Measurements from ENCODE around the gene MACROD2. TPM values are rescaled to one million over a fixed set of nuclear protein-coding genes. Genes with fewer than 3 reads are reported as not detected.

Gene MACROD2
- polyA plus RNA-seq, 1 donor from 2014 or later = 23.2 TPM

DNA sequence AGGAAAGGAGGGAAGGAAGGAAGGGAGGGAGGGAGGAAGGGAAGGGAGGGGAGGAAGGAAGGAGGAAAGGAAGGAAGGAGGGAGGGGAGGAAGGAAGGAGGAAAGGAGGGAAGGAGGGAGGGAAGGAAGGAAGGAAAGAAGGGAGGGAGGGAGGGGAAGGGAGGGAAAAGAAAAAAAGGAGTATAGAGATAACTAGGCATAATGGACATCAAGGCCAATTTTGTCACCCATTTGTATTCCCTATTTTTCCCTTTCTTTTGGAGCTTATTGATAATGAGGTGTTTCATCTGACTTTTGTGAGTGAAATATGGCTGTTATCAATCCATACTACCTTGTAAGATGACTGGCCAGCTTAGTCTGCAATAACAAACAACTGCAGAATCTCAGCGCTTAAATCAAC, 624.1 kb downstream of the MACROD2 start:
- H3K9me3 ChIP-seq (ENCODE audit: low read length) = no peaks in the 10 kb centered on the region
- no peaks in the 10 kb centered on the region for H3K27me3 ChIP-seq (ENCODE audit: insufficient read depth, low read depth, low read length)
- no peaks in the 10 kb centered on the region for H3F3A ChIP-seq (ENCODE audit: insufficient read depth, low read length, poor library complexity, severe bottlenecking)
- TF ChIP-seq EZH2 (IDR thresholded peaks at IDR 0.05; ENCODE audit: borderline replicate concordance, insufficient read depth, low read length, poor library complexity, severe bottlenecking) = no peak
- no peak for TF ChIP-seq POLR2AphosphoS5 (IDR thresholded peaks at IDR 0.05)
- no peak for TF ChIP-seq RAD21 (conservative IDR thresholded peaks at IDR 0.05)
- TF ChIP-seq SMC3 (conservative IDR thresholded peaks at IDR 0.05; ENCODE audit: poor library complexity) = no peak
- no peak for TF ChIP-seq MXI1 (conservative IDR thresholded peaks at IDR 0.05; ENCODE audit: poor library complexity, severe bottlenecking)
- no peak for TF ChIP-seq TAF1 (IDR thresholded peaks at IDR 0.05; ENCODE audit: low read depth)
- TF ChIP-seq EP300 (conservative IDR thresholded peaks at IDR 0.05; ENCODE audit: poor library complexity, severe bottlenecking) = no peak
- TF ChIP-seq, protein P1, sequence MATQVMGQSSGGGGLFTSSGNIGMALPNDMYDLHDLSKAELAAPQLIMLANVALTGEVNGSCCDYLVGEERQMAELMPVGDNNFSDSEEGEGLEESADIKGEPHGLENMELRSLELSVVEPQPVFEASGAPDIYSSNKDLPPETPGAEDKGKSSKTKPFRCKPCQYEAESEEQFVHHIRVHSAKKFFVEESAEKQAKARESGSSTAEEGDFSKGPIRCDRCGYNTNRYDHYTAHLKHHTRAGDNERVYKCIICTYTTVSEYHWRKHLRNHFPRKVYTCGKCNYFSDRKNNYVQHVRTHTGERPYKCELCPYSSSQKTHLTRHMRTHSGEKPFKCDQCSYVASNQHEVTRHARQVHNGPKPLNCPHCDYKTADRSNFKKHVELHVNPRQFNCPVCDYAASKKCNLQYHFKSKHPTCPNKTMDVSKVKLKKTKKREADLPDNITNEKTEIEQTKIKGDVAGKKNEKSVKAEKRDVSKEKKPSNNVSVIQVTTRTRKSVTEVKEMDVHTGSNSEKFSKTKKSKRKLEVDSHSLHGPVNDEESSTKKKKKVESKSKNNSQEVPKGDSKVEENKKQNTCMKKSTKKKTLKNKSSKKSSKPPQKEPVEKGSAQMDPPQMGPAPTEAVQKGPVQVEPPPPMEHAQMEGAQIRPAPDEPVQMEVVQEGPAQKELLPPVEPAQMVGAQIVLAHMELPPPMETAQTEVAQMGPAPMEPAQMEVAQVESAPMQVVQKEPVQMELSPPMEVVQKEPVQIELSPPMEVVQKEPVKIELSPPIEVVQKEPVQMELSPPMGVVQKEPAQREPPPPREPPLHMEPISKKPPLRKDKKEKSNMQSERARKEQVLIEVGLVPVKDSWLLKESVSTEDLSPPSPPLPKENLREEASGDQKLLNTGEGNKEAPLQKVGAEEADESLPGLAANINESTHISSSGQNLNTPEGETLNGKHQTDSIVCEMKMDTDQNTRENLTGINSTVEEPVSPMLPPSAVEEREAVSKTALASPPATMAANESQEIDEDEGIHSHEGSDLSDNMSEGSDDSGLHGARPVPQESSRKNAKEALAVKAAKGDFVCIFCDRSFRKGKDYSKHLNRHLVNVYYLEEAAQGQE (IDR thresholded peaks at IDR 0.05; ENCODE audit: borderline replicate concordance) = no peak
- TF ChIP-seq, protein P2, sequence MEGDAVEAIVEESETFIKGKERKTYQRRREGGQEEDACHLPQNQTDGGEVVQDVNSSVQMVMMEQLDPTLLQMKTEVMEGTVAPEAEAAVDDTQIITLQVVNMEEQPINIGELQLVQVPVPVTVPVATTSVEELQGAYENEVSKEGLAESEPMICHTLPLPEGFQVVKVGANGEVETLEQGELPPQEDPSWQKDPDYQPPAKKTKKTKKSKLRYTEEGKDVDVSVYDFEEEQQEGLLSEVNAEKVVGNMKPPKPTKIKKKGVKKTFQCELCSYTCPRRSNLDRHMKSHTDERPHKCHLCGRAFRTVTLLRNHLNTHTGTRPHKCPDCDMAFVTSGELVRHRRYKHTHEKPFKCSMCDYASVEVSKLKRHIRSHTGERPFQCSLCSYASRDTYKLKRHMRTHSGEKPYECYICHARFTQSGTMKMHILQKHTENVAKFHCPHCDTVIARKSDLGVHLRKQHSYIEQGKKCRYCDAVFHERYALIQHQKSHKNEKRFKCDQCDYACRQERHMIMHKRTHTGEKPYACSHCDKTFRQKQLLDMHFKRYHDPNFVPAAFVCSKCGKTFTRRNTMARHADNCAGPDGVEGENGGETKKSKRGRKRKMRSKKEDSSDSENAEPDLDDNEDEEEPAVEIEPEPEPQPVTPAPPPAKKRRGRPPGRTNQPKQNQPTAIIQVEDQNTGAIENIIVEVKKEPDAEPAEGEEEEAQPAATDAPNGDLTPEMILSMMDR (IDR thresholded peaks at IDR 0.05; ENCODE audit: poor library complexity, severe bottlenecking) = no peak
- H2AFZ ChIP-seq (ENCODE audit: low read depth, low read length) = no peak overlapping the region
- H3K79me2 ChIP-seq (replicated peaks; ENCODE audit: insufficient read depth, low read length) = no peaks in the 10 kb centered on the region
- no peak overlapping the region for H3K4me3 ChIP-seq (ENCODE audit: low read length)
- no peaks in the 10 kb centered on the region for H3K9me2 ChIP-seq (ENCODE audit: insufficient read depth, low read length)
- no peak overlapping the region for H3K4me2 ChIP-seq (ENCODE audit: low read length)
- H3K36me3 ChIP-seq (ENCODE audit: insufficient read depth, low read length) = no peaks in the 10 kb centered on the region
- H3K27ac ChIP-seq (ENCODE audit: low read length) = no peak overlapping the region
- no peaks in the 10 kb centered on the region for H4K20me1 ChIP-seq (ENCODE audit: insufficient read depth)
- no peak overlapping the region for H3K9ac ChIP-seq (ENCODE audit: low read length)

DNA sequence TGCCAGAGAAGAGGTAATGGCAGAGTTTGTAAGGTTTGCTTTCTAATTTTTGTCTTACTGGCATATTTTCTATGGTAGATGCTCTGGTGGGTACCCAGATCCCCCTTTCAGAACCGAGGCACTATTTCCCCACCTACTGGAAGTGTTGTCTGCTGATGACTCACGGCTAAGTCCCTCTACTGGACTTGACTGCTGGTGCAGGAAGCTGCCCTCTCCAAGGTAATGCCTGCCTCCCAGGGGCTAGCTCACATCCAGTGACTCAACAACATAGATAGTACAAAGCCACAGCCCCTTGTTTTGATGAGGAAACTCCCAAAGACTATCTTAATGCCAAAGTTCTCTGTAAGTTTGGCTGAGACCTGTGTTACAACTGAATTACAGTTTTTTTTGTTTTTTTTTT, 627.5 kb downstream of the MACROD2 start:
- Histone ChIP-seq H3K27me3 (ENCODE audit: insufficient read depth, low read depth, low read length) (no peaks in the 10 kb centered on the region), H3K9me2 (ENCODE audit: insufficient read depth, low read length) (no peaks in the 10 kb centered on the region), H3K27ac (ENCODE audit: low read length) (no peak overlapping the region), H3K4me2 (ENCODE audit: low read length) (no peak overlapping the region), H3K36me3 (ENCODE audit: insufficient read depth, low read length) (no peaks in the 10 kb centered on the region), H3K9ac (ENCODE audit: low read length) (no peak overlapping the region), H3F3A (ENCODE audit: insufficient read depth, low read length, poor library complexity, severe bottlenecking) (no peaks in the 10 kb centered on the region), H3K9me3 (ENCODE audit: low read length) (no peaks in the 10 kb centered on the region), H3K4me3 (ENCODE audit: low read length) (no peak overlapping the region), H2AFZ (ENCODE audit: low read depth, low read length) (no peak overlapping the region), H4K20me1 (ENCODE audit: insufficient read depth) (no peaks in the 10 kb centered on the region), H3K79me2 (replicated peaks; ENCODE audit: insufficient read depth, low read length) (no peaks in the 10 kb centered on the region)
- TF ChIP-seq EZH2 (IDR thresholded peaks at IDR 0.05; ENCODE audit: borderline replicate concordance, insufficient read depth, low read length, poor library complexity, severe bottlenecking) = no peak

DNA sequence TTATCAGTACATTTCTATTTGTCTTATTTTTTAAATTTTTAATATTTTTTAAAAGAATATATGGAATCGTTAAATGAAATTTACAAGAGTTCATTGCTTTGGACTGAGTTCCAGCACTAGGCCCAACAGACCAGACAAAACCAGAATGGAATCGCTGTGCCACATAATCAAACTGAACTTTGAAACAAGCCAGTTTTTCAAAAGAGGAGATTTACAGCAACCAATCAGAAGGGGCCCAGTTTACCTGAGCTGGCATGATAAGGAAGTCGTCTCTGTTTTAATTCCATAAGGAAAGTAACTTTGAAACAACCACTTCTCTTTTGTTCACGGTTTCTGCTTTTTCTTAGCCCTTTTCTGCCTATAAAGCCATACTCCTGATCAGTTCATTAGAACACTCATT, 635.7 kb downstream of the MACROD2 start:
- Histone ChIP-seq H3K9me3 (ENCODE audit: low read length) (no peaks in the 10 kb centered on the region), H3K79me2 (replicated peaks; ENCODE audit: insufficient read depth, low read length) (no peaks in the 10 kb centered on the region), H3K9me2 (ENCODE audit: insufficient read depth, low read length) (no peaks in the 10 kb centered on the region), H3F3A (ENCODE audit: insufficient read depth, low read length, poor library complexity, severe bottlenecking) (no peaks in the 10 kb centered on the region), H3K27me3 (ENCODE audit: insufficient read depth, low read depth, low read length) (no peaks in the 10 kb centered on the region), H3K9ac (ENCODE audit: low read length) (no peak overlapping the region), H4K20me1 (ENCODE audit: insufficient read depth) (no peaks in the 10 kb centered on the region), H3K4me2 (ENCODE audit: low read length) (no peak overlapping the region), H3K4me3 (ENCODE audit: low read length) (no peak overlapping the region), H2AFZ (ENCODE audit: low read depth, low read length) (no peak overlapping the region), H3K27ac (ENCODE audit: low read length) (no peak overlapping the region), H3K36me3 (ENCODE audit: insufficient read depth, low read length) (no peaks in the 10 kb centered on the region)
- TF ChIP-seq EZH2 (IDR thresholded peaks at IDR 0.05; ENCODE audit: borderline replicate concordance, insufficient read depth, low read length, poor library complexity, severe bottlenecking) = no peak
- TF ChIP-seq POLR2AphosphoS5 (IDR thresholded peaks at IDR 0.05) = no peak
- no peak for TF ChIP-seq MXI1 (conservative IDR thresholded peaks at IDR 0.05; ENCODE audit: poor library complexity, severe bottlenecking)
- TF ChIP-seq, protein P2 (IDR thresholded peaks at IDR 0.05; ENCODE audit: poor library complexity, severe bottlenecking) = no peak
- TF ChIP-seq, protein P1 (IDR thresholded peaks at IDR 0.05; ENCODE audit: borderline replicate concordance) = no peak
- no peak for TF ChIP-seq SMC3 (conservative IDR thresholded peaks at IDR 0.05; ENCODE audit: poor library complexity)
- TF ChIP-seq EP300 (conservative IDR thresholded peaks at IDR 0.05; ENCODE audit: poor library complexity, severe bottlenecking) = no peak
- TF ChIP-seq TAF1 (IDR thresholded peaks at IDR 0.05; ENCODE audit: low read depth) = no peak
